AG04449 (cell line): ENCODE results near the gene CDKL4.

Source experiments
- CTCF ChIA-PET: fragments of 350-600 bp; formaldehyde crosslinking; extraction: SDS; loops from one replicate; lab custom pipeline; 2021; ENCODE audit warnings: antibody characterized with exemption; lab: Yijun Ruan, JAX
- POLR2A ChIA-PET: fragments of 400-600, 350-600 bp; formaldehyde crosslinking; extraction: SDS; loops from one replicate; lab custom pipeline; 2020; ENCODE audit warnings: antibody characterized with exemption, inconsistent platforms; lab: Yijun Ruan, JAX
- DNase-seq: peaks from one replicate; pipeline ENCODE4 v3.0.0-alpha.2; 2010; ENCODE audit warnings: low read depth, low spot score
- H3K4me3 ChIP-seq: 2 replicates; pipeline ENCODE4 v1.5.1; 2011; ENCODE audit warnings: low read depth, mild to moderate bottlenecking, control low read depth, low read length
- CTCF ChIP-seq: IDR thresholded peaks from one replicate; pipeline ENCODE4 v1.5.1; 2011; ENCODE audit warnings: mild to moderate bottlenecking, moderate library complexity, low read length, control low read depth, inconsistent platforms; ENCODE audit not compliant: insufficient read depth; ENCODE audit errors: missing control alignments

Gene CDKL4

GRCh38 chr2:39269941-39270340 is 26.2 kb upstream of the CDKL4 start:
- POLR2A ChIA-PET: interaction anchor here (0.5 kb wide), 1 partner anchor 272 kb away, joined by 3 read pairs; no protein-coding TSS in a partner anchor
- no peak for DNase-seq
- H3K4me3 ChIP-seq: no peak overlapping the region
- CTCF ChIA-PET: interaction anchor here (1.3 kb wide), 1 partner anchor 41 kb away, joined by 3 read pairs; no protein-coding TSS in a partner anchor
- TF ChIP-seq CTCF: no peak

GRCh38 chr2:39266916-39267434 is 23.2 kb upstream of the CDKL4 start:
- no peak overlapping the region for H3K4me3 ChIP-seq
- CTCF ChIA-PET: no interaction called here
- POLR2A ChIA-PET: no interaction called here
- TF ChIP-seq CTCF: no peak
- DNase-seq: no peak

GRCh38 chr2:39266139-39266805 is 22.5 kb upstream of the CDKL4 start:
- no peak for DNase-seq
- POLR2A ChIA-PET: no interaction called here

GRCh38 chr2:39265315-39265714 is 21.5 kb upstream of the CDKL4 start:
- POLR2A ChIA-PET: no interaction called here

More at GRCh38 chr2:39266139-39266805, 22.5 kb upstream of the CDKL4 start:
- CTCF ChIA-PET: no interaction called here
- TF ChIP-seq CTCF: no peak
- H3K4me3 ChIP-seq: no peak overlapping the region

GRCh38 chr2:39264733-39265132 is 21.0 kb upstream of the CDKL4 start:
- no peak for TF ChIP-seq CTCF
- H3K4me3 ChIP-seq: no peak overlapping the region
- CTCF ChIA-PET: no interaction called here
- POLR2A ChIA-PET: no interaction called here
- no peak for DNase-seq

More at GRCh38 chr2:39265315-39265714, 21.5 kb upstream of the CDKL4 start:
- CTCF ChIA-PET: no interaction called here
- no peak for DNase-seq
- no peak overlapping the region for H3K4me3 ChIP-seq
- TF ChIP-seq CTCF: no peak

- ChIA-PET POLR2A (no interaction called here), CTCF (no interaction called here)
- no peak for TF ChIP-seq CTCF
- no peak for DNase-seq
- H3K4me3 ChIP-seq: no peak overlapping the region
These were observed 16.3 kb upstream of the CDKL4 start for GRCh38 chr2:39260087-39260486.
